ENCODE data around the gene INO80B. TPM values are rescaled to one million over a fixed set of nuclear protein-coding genes. Genes with fewer than 3 reads are reported as not detected.

The INO80B gene
- total RNA-seq, result 12.8 and 23.1 TPM in 2 replicates

DNA sequence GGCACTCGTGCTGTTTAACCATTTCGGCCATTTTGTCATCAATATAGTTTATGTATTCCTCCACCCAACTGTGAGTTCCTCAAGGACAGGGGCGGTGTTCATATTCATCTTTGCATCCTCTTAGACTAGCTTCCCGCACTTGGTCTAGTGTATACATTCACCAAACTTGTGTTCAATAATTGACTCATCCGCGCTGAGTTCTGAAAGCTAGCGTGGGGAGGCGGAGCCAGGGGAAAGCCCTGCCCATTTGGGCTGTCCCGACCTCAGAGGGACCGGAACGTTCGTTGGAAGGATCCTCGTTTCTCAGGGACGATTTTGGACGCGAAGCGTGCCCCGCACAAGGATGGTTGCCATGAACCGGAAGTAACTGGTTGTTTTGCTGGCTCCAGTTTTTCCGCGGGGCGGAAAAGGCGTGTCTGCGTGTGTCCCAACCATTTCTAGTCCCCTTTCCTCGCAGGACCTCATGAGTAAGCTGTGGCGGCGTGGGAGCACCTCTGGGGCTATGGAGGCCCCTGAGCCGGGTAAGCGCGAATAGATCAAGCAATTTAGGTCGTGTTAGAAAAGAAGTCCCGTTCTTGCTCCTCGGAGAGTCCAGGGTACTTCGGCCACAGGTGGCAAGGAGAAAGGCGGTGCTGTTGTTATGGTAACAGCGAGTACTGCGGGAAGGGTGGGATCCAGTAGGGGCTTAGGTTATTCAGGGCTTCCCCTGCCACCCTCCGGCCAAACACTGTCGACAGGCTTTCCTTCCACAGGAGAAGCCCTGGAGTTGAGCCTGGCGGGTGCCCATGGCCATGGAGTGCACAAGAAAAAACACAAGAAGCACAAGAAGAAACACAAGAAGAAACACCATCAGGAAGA lies at the start of gene INO80B:
Gene INO80B, plus strand, starts transcription at position 434 of the 858 bp plus-strand sequence. Its CDS starts 30 bp downstream, at position 464.

DNA sequence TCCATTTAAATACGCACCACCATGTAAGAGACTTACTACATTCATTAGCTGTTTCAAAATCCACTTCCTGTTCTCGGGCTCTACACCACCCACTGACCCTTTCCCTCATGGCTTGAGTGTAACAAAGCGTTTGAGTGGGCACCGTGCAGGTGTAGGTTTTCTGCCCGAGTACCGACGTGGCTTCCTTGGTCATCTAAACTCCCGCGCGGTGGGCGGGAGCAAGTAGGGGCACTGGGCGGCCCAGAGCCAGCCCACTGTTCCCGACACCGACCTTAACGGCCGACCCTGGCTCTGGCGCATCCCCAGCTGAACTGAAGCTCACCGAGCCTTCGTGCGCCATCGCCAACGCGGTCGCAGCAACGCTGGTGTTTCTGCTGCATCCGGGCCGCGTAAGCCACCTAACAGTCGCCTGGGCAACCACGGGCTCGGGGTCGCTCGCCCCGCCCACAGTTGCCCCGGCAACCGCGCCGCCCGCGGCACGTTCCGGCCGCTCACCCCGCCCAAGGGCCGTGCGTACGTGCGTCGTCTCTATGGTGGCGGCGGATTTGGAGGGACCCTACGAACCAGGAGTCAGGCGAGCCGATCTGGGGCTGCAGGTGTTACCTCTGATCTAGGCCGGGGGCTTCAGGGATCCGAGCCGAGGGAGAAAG lies 33.5 kb upstream of the INO80B start, which contains the start of the genes C2orf81 and WDR54:
Gene C2orf81, minus strand, starts transcription at position 399 of the 650 bp plus-strand sequence. Its CDS starts 59 bp downstream, at position 340.
Gene WDR54, plus strand, starts transcription at position 510 of the 650 bp plus-strand sequence. CDS start 424 bp downstream, outside the sequence.

DNA sequence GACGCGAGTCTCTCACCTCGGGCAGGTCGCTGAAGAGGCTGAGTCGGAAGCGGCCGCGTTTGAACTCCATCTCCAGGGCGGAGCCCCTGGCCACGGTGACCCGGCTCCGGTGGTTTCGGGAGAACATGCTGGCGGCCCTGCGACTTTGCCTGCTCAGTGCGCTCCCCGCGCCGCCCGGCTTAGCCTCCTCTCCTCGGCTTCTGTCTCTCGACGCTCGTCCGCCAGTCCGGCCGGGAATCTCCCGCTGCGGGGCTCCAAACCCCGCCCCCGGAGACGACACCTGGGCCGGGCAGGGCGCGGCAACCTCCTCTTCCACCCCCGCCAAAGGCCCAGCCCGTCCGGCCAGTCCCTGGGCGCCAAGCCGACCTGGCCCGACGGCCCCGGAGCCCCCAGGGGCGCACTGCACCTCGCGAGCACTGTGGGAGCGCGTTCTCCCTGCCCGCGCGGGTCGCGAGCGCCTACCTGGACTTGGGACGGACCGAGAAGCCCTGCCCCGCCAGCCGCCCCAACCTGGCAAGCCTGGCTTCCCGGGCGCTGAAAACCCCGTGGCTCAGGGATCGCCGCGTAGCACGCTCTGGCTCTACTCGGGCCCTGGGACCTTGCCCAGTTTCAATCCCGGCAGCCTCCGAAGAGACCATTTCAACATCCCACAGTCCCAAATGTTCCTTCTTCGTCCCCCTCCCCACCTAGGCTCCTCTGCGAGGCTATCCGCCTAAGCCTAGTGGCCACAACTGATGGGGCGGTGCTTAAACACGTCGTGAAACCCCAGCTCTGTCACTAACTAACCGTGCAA lies 13.0 kb upstream of the INO80B start, which contains the start of gene RTKN:
Gene RTKN, minus strand, starts transcription at position 248 of the 793 bp plus-strand sequence. Its CDS starts 121 bp downstream, at position 127.

DNA sequence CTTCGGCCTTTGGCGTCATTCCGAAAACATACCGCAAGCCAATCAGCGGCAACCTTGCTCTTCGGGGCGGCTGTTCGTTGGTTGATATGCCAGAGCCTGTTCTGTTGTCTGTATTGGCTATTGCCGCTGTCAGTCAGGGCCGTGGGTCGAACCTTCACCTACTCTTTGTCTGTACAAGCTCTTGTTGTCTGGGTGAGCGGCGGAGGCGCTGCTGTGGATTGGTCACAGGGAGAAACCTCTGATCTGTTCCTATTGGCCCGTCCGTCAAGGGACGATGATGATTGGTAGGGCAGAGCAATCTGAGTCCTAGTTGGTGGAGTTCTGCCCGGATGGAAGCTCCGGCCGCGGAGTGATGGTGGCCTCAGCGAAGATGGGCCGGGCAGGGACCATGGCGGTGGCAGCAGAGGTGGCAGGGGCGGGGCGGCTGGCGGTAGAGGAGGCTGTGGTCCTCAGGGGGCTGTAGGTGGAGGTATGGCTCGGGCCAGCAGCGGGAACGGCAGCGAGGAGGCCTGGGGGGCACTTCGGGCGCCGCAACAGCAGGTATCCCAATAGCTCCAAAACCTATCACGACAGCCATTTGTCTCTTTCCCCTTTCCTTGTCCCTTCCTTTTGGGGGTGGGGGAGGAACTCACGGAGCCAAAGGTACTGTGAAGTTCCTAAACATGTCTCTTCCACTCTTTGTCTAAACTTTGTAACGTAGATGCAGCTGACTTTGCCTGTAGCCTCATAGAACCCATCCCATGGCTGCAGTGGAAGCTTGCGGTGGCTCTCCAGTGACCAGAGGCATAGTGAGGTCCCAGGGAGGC lies 3.4 kb downstream of the INO80B start, which contains the start of gene WBP1:
Gene WBP1, plus strand, starts transcription at position 307 of the 806 bp plus-strand sequence. Its CDS starts 165 bp downstream, at position 472.

DNA sequence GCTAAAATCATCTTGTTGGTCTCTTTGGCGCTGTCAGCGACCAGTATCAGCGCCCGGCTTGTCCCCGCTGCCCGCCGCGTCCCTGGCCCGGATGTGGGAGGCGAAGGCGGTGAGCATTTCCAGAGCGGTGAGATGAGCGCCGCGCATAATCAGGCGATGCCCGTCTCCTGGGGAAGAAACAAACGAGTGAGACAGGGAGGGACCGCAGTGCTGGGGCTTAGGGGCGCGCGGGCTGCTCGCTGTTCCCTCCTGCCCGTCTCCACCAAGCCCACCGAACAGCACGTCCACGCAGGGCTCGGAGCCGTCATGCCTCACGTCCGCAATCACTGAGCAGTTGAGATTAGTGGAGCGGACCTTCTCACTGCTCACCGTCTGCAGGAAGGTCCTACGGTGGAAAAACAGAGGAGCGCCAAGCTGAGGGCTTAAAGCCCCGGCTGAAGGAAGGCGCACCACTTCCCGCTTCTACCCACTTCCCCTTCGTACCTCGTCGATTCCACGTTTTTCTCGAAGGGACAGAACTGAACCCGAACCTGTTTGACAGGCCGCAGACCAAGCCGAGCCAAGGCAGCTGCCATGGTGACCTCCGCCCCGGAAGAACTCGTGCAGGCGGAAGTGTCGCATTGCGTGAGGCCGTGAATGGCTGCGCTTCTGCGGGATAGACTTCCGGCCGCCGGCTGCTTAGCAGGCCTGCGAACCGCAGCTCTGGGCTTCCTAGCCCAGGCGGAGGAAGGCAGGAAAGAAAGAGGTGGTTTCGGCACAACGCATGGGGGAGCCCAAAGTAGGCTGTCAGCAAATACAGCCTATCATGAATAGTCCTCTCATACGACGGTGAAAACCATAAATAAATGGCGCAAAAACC lies 17.4 kb downstream of the INO80B start, which contains the start of gene MRPL53:
Gene MRPL53, minus strand, starts transcription at position 595 of the 859 bp plus-strand sequence. Its CDS starts 20 bp downstream, at position 575.

DNA sequence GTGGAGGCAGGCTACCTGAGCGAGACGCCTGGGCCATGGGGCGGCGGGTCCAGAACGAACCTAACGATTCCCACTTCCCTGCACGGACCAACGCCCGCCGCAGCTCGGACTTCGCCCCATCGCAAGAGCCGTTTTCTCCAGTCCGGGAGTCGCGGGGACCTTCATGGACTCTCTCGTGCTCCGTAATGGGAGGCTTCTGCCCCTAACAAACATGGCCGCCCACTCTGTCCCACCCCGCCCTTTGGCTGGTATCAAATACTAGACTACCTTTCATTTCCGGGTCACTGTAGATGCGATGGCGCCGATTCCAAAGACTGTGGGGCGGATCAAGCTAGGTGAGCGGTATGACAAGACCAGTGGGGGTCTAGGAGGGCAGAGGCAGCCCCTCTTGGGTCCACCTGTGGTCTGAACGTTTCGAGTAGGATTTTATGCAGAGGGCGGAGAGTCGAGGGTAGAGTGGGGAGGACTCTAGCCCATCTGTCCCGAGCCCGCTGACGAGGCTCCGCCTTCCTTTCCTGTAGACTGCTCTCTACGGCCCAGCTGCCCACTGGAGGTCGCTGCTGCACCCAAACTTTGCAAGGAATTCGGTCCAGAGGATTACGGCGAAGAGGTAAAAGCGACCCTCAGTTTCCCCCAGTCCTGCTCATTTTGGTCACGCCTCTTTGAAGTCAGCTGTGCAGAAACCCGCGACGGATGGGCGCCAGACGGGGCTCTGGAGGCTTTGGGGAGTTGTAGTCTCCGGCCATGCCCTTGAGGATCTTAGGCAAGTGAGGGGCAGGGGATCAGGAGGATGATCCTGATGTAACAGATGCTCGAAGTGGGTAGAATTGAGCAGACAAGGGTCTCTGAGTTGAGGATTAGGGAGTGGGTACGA lies 28.2 kb downstream of the INO80B start, which contains the start of the genes CCDC142 and TTC31:
Gene CCDC142, minus strand, starts transcription at position 198 of the 874 bp plus-strand sequence. Its CDS starts 161 bp downstream, at position 37.
Gene TTC31, plus strand, starts transcription at position 281 of the 874 bp plus-strand sequence. Its CDS starts 15 bp downstream, at position 296.

DNA sequence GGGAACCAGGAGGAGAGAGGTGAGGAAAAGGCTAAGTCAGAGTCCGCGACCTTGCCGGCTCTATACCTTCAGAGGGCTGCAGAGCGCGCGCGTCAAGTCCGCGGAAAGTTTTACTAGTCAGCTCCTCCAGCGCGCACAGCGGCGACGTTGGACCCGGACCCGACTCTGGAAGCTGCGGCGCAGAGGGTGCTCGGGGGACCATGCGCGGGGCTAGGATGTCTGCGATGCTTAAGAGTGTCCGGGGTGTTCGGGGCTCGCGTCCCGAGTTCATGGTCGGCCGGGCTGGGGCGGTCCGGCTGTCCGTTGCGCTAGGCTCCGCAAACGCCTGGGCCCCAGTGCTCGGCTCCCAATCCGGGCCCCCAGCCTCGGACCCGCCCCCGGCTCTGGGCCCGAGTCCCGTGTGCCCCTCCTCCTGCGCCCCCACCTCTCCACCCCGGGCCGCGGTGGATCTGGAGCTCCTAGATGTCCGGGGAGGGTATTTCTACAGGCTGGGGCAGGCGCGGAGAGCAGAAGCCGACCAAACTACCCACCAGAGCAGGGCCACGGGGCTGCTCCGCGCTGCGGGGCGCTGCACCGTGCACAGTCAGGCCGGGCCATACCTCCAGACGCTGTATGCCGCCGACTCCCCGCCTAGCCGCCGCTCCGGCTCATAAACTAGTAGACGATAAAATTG lies 44.5 kb downstream of the INO80B start, which contains the start of gene LBX2:
Gene LBX2, minus strand, starts transcription at position 337 of the 673 bp plus-strand sequence. Its CDS starts 66 bp downstream, at position 271.

DNA sequence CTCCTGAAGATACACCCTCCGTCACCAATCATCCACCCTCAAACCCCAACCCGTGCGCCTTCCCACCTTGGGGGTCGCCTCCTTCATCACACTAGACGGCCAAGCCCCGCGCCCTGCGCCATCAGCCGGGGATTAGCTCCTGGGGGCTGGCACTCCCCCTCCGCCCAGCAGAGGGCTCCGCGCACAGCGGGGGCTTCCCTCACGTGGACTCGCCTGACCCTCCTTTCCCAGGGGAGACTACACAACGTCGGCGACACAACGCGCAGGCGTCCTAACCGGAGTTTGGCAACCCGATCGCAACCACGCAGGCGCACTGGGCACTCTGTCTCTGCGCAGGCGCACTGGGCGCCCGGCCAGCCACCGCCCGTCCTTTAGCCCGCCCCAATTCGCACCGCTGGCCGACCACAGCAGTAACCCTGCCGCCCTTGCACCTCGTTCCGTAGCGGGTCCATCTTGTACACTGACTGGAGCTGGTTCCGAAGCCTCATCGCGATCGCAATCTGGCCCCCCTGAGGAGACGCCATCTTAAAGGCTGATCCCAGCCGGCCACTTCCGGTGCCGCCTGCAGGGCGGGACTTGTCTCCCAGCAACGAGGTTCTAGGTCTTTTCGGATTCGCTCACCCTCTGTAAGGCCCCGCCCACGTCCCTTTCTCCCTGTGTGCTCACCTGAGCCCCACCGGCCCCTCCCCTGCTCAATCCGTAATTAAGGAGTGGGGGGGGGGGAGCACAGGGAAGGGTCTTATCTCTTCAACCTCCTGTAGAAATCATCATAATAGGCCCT lies 52.4 kb downstream of the INO80B start, which contains the start of gene PCGF1:
Gene PCGF1, minus strand, starts transcription at position 551 of the 781 bp plus-strand sequence. Its CDS starts 27 bp downstream, at position 524.

Other genes starting within 250 kb of the INO80B start
- gene SLC4A5, start 111.7 kb upstream of the INO80B start, total RNA-seq, result 0.81 and 1.1 TPM in 2 replicates
- 166 and 172 TPM in 2 replicates for gene DCTN1, start 74.8 kb upstream of the INO80B start, total RNA-seq
- 3.1 and 3.8 TPM in 2 replicates for gene C2orf81, start 33.5 kb upstream of the INO80B start, total RNA-seq
- gene WDR54, start 33.4 kb upstream of the INO80B start, total RNA-seq, result 20.3 and 25.6 TPM in 2 replicates
- gene RTKN, start 13.2 kb upstream of the INO80B start, total RNA-seq, result 19.2 and 21.7 TPM in 2 replicates
- gene WBP1, start 3.4 kb downstream of the INO80B start, total RNA-seq, result 42.7 and 54.3 TPM in 2 replicates
- 48.5 and 63.1 TPM in 2 replicates for gene MOGS, start 10.3 kb downstream of the INO80B start, total RNA-seq
- 19.3 and 21.6 TPM in 2 replicates for gene MRPL53, start 17.6 kb downstream of the INO80B start, total RNA-seq
- gene CCDC142, start 27.9 kb downstream of the INO80B start, total RNA-seq, result 17.7 and 27.6 TPM in 2 replicates
- gene TTC31, start 28.0 kb downstream of the INO80B start, total RNA-seq, result 17.0 and 19.0 TPM in 2 replicates
- gene LBX2, start 44.5 kb downstream of the INO80B start, total RNA-seq, result 1.9 and 2.1 TPM in 2 replicates
- gene PCGF1, start 52.6 kb downstream of the INO80B start, total RNA-seq, result 28.4 and 34.1 TPM in 2 replicates
- not detected in 2 replicates for gene TLX2, start 59.4 kb downstream of the INO80B start, total RNA-seq
- gene DQX1, start 71.1 kb downstream of the INO80B start, total RNA-seq, result 0.16 TPM in 1 of 2 replicates, not detected in the other
- 65.1 and 68.2 TPM in 2 replicates for gene AUP1, start 74.6 kb downstream of the INO80B start, total RNA-seq
- 41.3 and 42.7 TPM in 2 replicates for gene HTRA2, start 74.8 kb downstream of the INO80B start, total RNA-seq
- 14.7 and 20.6 TPM in 2 replicates for gene LOXL3, start 98.9 kb downstream of the INO80B start, total RNA-seq
- 31.0 and 31.3 TPM in 2 replicates for gene DOK1, start 99.6 kb downstream of the INO80B start, total RNA-seq
- 0.12 and 0.16 TPM in 2 replicates for gene M1AP, start 193.2 kb downstream of the INO80B start, total RNA-seq
- 9.7 and 10.1 TPM in 2 replicates for gene SEMA4F, start 199.2 kb downstream of the INO80B start, total RNA-seq

All from hair follicle dermal papilla cell (primary cell).